Gastroesophageal sphincter (tissue), 4 donors: ENCODE data around the gene PIGO. TPM values are rescaled to one million over a fixed set of nuclear protein-coding genes. Genes with fewer than 3 reads are reported as not detected.

Experiments
- ATAC-seq: fragments of 150-250 bp; one replicate; pipeline ENCODE4 v1.9.1; 2016; ENCODE audit warnings: mild to moderate bottlenecking, moderate library complexity
- H3K27ac ChIP-seq, 4 donors: fragments of 200-600 bp; sonication (generic) in 3 of 4; 1 replicate in 3 of 4; 2 replicates in 1 of 4; pipeline ENCODE4 v1.5.1; 2016 to 2019
- H3K27me3 ChIP-seq: fragments of 200-600 bp; sonication (generic); one replicate; pipeline ENCODE4 v1.5.1; 2019
- H3K36me3 ChIP-seq, 2 donors: fragments of 200-600 bp; sonication (generic); one replicate each; pipeline ENCODE4 v1.5.1; 2019; ENCODE audit warnings: control low read depth in 1 of 2
- H3K4me1 ChIP-seq, 3 donors: fragments of 200-600 bp; sonication (generic); 1 replicate in 2 of 3; 2 replicates in 1 of 3; pipeline ENCODE4 v1.5.1; 2016 to 2019; ENCODE audit warnings: control low read depth in 2 of 3
- H3K4me3 ChIP-seq, 2 donors: fragments of 200-600 bp; sonication (generic); one replicate each; pipeline ENCODE4 v1.5.1; 2019; ENCODE audit warnings: mild to moderate bottlenecking in 1 of 2, moderate library complexity in 1 of 2
- H3K9me3 ChIP-seq, 3 donors: fragments of 200-600 bp; sonication (generic); one replicate each; pipeline ENCODE4 v1.5.1; 2017 to 2019; ENCODE audit warnings: control low read depth in 2 of 3
- CTCF ChIP-seq, 4 experiments: fragments of 200-600 bp in 2 of 4; fragments of 450-650 bp in 2 of 4; sonication (generic) in 1 of 4; IDR thresholded peaks; one replicate each; pipeline ENCODE4 v1.5.1; 2017 to 2019; ENCODE audit warnings: antibody characterized with exemption in 4 of 4, mild to moderate bottlenecking in 2 of 4, moderate library complexity in 2 of 4
- EP300 ChIP-seq: sonication (generic); formaldehyde crosslinking; IDR thresholded peaks from one replicate; pipeline ENCODE4 v1.6.1; 2017; ENCODE audit warnings: antibody characterized with exemption, mild to moderate bottlenecking
- POLR2A ChIP-seq, 2 donors: fragments of 450-650 bp; IDR thresholded peaks; one replicate each; pipeline ENCODE4 v1.6.1; 2017; ENCODE audit warnings: antibody characterized with exemption in 2 of 2, mild to moderate bottlenecking in 2 of 2, moderate library complexity in 1 of 2
- POLR2AphosphoS5 ChIP-seq: sonication (generic); formaldehyde crosslinking; IDR thresholded peaks from one replicate; pipeline ENCODE4 v1.6.1; 2017; ENCODE audit warnings: antibody characterized with exemption
- WGBS, 2 donors: methylation state at CpG; one replicate each; pipeline ENCODE4 v1.1.5; 2018; ENCODE audit warnings: low coverage in 1 of 2; 5-methylcytosine and 5-hydroxymethylcytosine counted together
- total RNA-seq, 4 donors: library from RNA; depleted of rRNA; stranded (reverse); fragments of >200 nt; gene quantifications; one replicate each; pipeline ENCODE4 v1.1.0, GENCODE V29; 2016

PIGO gene
- total RNA-seq, 4 donors from 2014 or later, result 6.5 to 11.4 (median 9.9) TPM

- 0% methylated on average over 11 of the region's 67 CpGs; no CpG with 5 or more reads in 1 of the 2 donors for WGBS, 2 donors
- Histone ChIP-seq H3K4me1 (peaks cover 0 to 24% (median 15%) of the 10 kb centered on the region in 3 donors), H3K4me3 (peak within 1 kb of the TSS; percentile 37 to 76), H3K27ac (peak within 1 kb of the TSS in 3 of 4 donors; percentile 76 to 86 (median 84)), H3K9me3 (no peaks in the 10 kb centered on the region), H3K27me3 (no peaks in the 10 kb centered on the region), H3K36me3 (peaks cover 0 to 14% of the 10 kb centered on the region in 2 donors)
- TF ChIP-seq CTCF (IDR thresholded peaks at IDR 0.05) (peak in 1 of 4 experiments; percentile 38), POLR2AphosphoS5 (peak; percentile 43), POLR2A (IDR thresholded peaks at IDR 0.05) (peak in 1 of 2 donors; percentile 10), EP300 (no peak)
- ATAC-seq, result peak; percentile 98
Measured at GRCh38 chr9:35079426-35080341, 16.7 kb downstream of the PIGO start, which contains the start of gene FANCG. FANCG (minus strand) TSS chr9:35079942; CDS start chr9:35079524, 418 bp downstream.

- no peaks in the 10 kb centered on the region for H3K9me3 ChIP-seq
- H3K27ac ChIP-seq, result peak overlapping the region in 3 of 4 donors; percentile 76 to 86 (median 84)
- peaks cover 0 to 20% of the 10 kb centered on the region in 2 donors for H3K36me3 ChIP-seq
- ATAC-seq, result no peak
- 0% methylated on average over 1 to 2 of the region's 10 CpGs for WGBS, 2 donors
- TF ChIP-seq POLR2A (IDR thresholded peaks at IDR 0.05), result no peak
- no peak for TF ChIP-seq EP300
- TF ChIP-seq CTCF (IDR thresholded peaks at IDR 0.05), result no peak
- TF ChIP-seq POLR2AphosphoS5, result no peak
- H3K4me1 ChIP-seq, result peaks cover 0 to 24% (median 15%) of the 10 kb centered on the region in 3 donors
- peak overlapping the region; percentile 37 to 76 for H3K4me3 ChIP-seq
- H3K27me3 ChIP-seq, result no peaks in the 10 kb centered on the region
Measured at GRCh38 chr9:35079041-35079425, 17.4 kb downstream of the PIGO start.

- WGBS, 2 donors, result 47% methylated on average over 2 of the region's 4 CpGs; no CpG with 5 or more reads in 1 of the 2 donors
- Histone ChIP-seq H3K27me3 (no peaks in the 10 kb centered on the region), H3K9me3 (no peaks in the 10 kb centered on the region), H3K4me1 (peaks cover 0 to 26% (median 15%) of the 10 kb centered on the region in 3 donors), H3K27ac (no peak overlapping the region), H3K4me3 (no peak overlapping the region), H3K36me3 (peaks cover 0 to 20% of the 10 kb centered on the region in 2 donors)
- TF ChIP-seq CTCF (IDR thresholded peaks at IDR 0.05), result no peak
- TF ChIP-seq EP300, result no peak
- ATAC-seq, result no peak
Measured at GRCh38 chr9:35078066-35078465, 18.3 kb downstream of the PIGO start.

GRCh38 chr9:35076848-35077247 lies 19.5 kb downstream of the PIGO start:
- Histone ChIP-seq H3K9me3 (no peaks in the 10 kb centered on the region), H3K4me3 (no peak overlapping the region), H3K27ac (no peak overlapping the region), H3K36me3 (peaks cover 0 to 20% of the 10 kb centered on the region in 2 donors), H3K4me1 (peaks cover 0 to 29% (median 15%) of the 10 kb centered on the region in 3 donors), H3K27me3 (no peaks in the 10 kb centered on the region)
- no peak for ATAC-seq
- WGBS, 2 donors, result 100% methylated on average over 3 of the region's 4 CpGs; no CpG with 5 or more reads in 1 of the 2 donors
- TF ChIP-seq POLR2A (IDR thresholded peaks at IDR 0.05) (no peak), EP300 (no peak), CTCF (IDR thresholded peaks at IDR 0.05) (no peak), POLR2AphosphoS5 (no peak)
